ENCODE measurements around the gene TMEM219.

Gene TMEM219

GRCh38 chr16:29994600-29995323, 32.9 kb downstream of the TMEM219 start:
- DNase-seq = peak in 7 of 56 donors; percentile 40 to 72 (median 60)

GRCh38 chr16:29995324-29995910, 33.5 kb downstream of the TMEM219 start, which contains the start of gene HIRIP3:
TSS of gene HIRIP3 (minus strand) at chr16:29995617. CDS start at chr16:29995605, 12 bp downstream.
- DNase-seq = peak in 54 of 56 donors; percentile 32 to 94 (median 83)

GRCh38 chr16:29995911-29996765, 34.3 kb downstream of the TMEM219 start, which contains the start of gene INO80E:
TSS of gene INO80E (plus strand) at chr16:29996241. CDS start at chr16:29996311, 70 bp downstream.
- peak; percentile 82 to 100 (median 98) for DNase-seq

- no peak for DNase-seq
Measured at GRCh38 chr16:29996766-29997250, 34.9 kb downstream of the TMEM219 start.

- no peak for DNase-seq
Measured at GRCh38 chr16:29999605-30000004, 37.7 kb downstream of the TMEM219 start.

GRCh38 chr16:30000735-30001631, 39.1 kb downstream of the TMEM219 start:
- DNase-seq = no peak

- no peak for DNase-seq
Measured at GRCh38 chr16:30002614-30003346, 40.9 kb downstream of the TMEM219 start.

- no peak for DNase-seq
Measured at GRCh38 chr16:30003670-30004423, 42.0 kb downstream of the TMEM219 start.

- no peak for DNase-seq
Measured at GRCh38 chr16:30004424-30004776, 42.5 kb downstream of the TMEM219 start.

GRCh38 chr16:30004811-30005242, 42.9 kb downstream of the TMEM219 start:
- no peak for DNase-seq

- peak in 8 of 56 donors; percentile 6 to 25 (median 12) for DNase-seq
Measured at GRCh38 chr16:30005341-30006094, 43.6 kb downstream of the TMEM219 start.

- DNase-seq = no peak
Measured at GRCh38 chr16:30006095-30006473, 44.2 kb downstream of the TMEM219 start.

GRCh38 chr16:30006659-30007377, 44.9 kb downstream of the TMEM219 start:
- DNase-seq = no peak

- DNase-seq = no peak
Measured at GRCh38 chr16:30007378-30007895, 45.6 kb downstream of the TMEM219 start.

- DNase-seq = no peak
Measured at GRCh38 chr16:30009085-30009862, 47.4 kb downstream of the TMEM219 start.

Measured in nucleus accumbens (tissue), 56 donors.